ENCODE data around the gene TMEM167B.

Gene TMEM167B

GRCh38 chr1:109115685-109116084 is 25.1 kb downstream of the TMEM167B start:
- no peak for TF ChIP-seq CTCF (IDR thresholded peaks at IDR 0.05; ENCODE audit: insufficient read depth, low read length, poor library complexity, severe bottlenecking)
- TF ChIP-seq EZH2phosphoT487 (conservative IDR thresholded peaks at IDR 0.05; ENCODE audit: low read length), result no peak
- no peak overlapping the region for H3K9ac ChIP-seq (ENCODE audit: low read length)

GRCh38 chr1:109116286-109116685 is 25.7 kb downstream of the TMEM167B start:
- Histone ChIP-seq H3K27me3 (ENCODE audit: low read length) (no peaks in the 10 kb centered on the region), H3K27ac (ENCODE audit: low read depth, low read length) (no peak overlapping the region), H3K9me3 (ENCODE audit: insufficient read depth, low read length) (no peaks in the 10 kb centered on the region)

More at GRCh38 chr1:109115685-109116084, 25.1 kb downstream of the TMEM167B start:
- H2AFZ ChIP-seq (ENCODE audit: low read depth, low read length, severe bottlenecking), result no peak overlapping the region
- H3F3A ChIP-seq (ENCODE audit: insufficient read depth), result peaks cover 12% of the 10 kb centered on the region; the same call in 1 of the 2 replicates
- H3K79me2 ChIP-seq (ENCODE audit: insufficient read depth, low read length), result no peaks in the 10 kb centered on the region
- no peak overlapping the region for H3K27ac ChIP-seq (ENCODE audit: low read depth, low read length)
- no peaks in the 10 kb centered on the region for H3K27me3 ChIP-seq (ENCODE audit: low read length)
- H4K20me1 ChIP-seq (ENCODE audit: low read depth, low read length), result no peaks in the 10 kb centered on the region
- H3K4me3 ChIP-seq (ENCODE audit: insufficient read depth, low read length, poor library complexity, severe bottlenecking), result no peak overlapping the region
- H3K9me2 ChIP-seq (replicated peaks; ENCODE audit: insufficient read depth, low read length), result no peaks in the 10 kb centered on the region
- H3K4me2 ChIP-seq (ENCODE audit: low read depth, low read length, poor library complexity, severe bottlenecking), result no peak overlapping the region
- H3K9me3 ChIP-seq (ENCODE audit: insufficient read depth, low read length), result no peaks in the 10 kb centered on the region
- H3K36me3 ChIP-seq (ENCODE audit: low read length), result no peaks in the 10 kb centered on the region

GRCh38 chr1:109118089-109118488 is 27.5 kb downstream of the TMEM167B start:
- no peak overlapping the region for H3K9ac ChIP-seq (ENCODE audit: low read length)
- H3K27ac ChIP-seq (ENCODE audit: low read depth, low read length), result no peak overlapping the region
- no peaks in the 10 kb centered on the region for H3K9me3 ChIP-seq (ENCODE audit: insufficient read depth, low read length)
- H3K36me3 ChIP-seq (ENCODE audit: low read length), result no peaks in the 10 kb centered on the region
- H3F3A ChIP-seq (ENCODE audit: insufficient read depth), result 0 out of 2 replicates have a peak, but pooled peaks cover under 1% of the 10 kb centered on the region
- no peaks in the 10 kb centered on the region for H3K9me2 ChIP-seq (replicated peaks; ENCODE audit: insufficient read depth, low read length)
- TF ChIP-seq EZH2phosphoT487 (conservative IDR thresholded peaks at IDR 0.05; ENCODE audit: low read length) (no peak), CTCF (IDR thresholded peaks at IDR 0.05; ENCODE audit: insufficient read depth, low read length, poor library complexity, severe bottlenecking) (no peak)
- no peak overlapping the region for H3K4me2 ChIP-seq (ENCODE audit: low read depth, low read length, poor library complexity, severe bottlenecking)
- no peaks in the 10 kb centered on the region for H3K27me3 ChIP-seq (ENCODE audit: low read length)
- no peak overlapping the region for H3K4me3 ChIP-seq (ENCODE audit: insufficient read depth, low read length, poor library complexity, severe bottlenecking)
- no peaks in the 10 kb centered on the region for H4K20me1 ChIP-seq (ENCODE audit: low read depth, low read length)
- H2AFZ ChIP-seq (ENCODE audit: low read depth, low read length, severe bottlenecking), result no peak overlapping the region
- H3K79me2 ChIP-seq (ENCODE audit: insufficient read depth, low read length), result no peaks in the 10 kb centered on the region

More at GRCh38 chr1:109116286-109116685, 25.7 kb downstream of the TMEM167B start:
- Histone ChIP-seq H3F3A (ENCODE audit: insufficient read depth) (peaks cover 12% of the 10 kb centered on the region; the same call in 1 of the 2 replicates), H3K79me2 (ENCODE audit: insufficient read depth, low read length) (no peaks in the 10 kb centered on the region), H3K36me3 (ENCODE audit: low read length) (no peaks in the 10 kb centered on the region), H3K4me2 (ENCODE audit: low read depth, low read length, poor library complexity, severe bottlenecking) (no peak overlapping the region), H2AFZ (ENCODE audit: low read depth, low read length, severe bottlenecking) (no peak overlapping the region), H3K4me3 (ENCODE audit: insufficient read depth, low read length, poor library complexity, severe bottlenecking) (no peak overlapping the region), H3K9me2 (replicated peaks; ENCODE audit: insufficient read depth, low read length) (no peaks in the 10 kb centered on the region), H3K9ac (ENCODE audit: low read length) (no peak overlapping the region), H4K20me1 (ENCODE audit: low read depth, low read length) (no peaks in the 10 kb centered on the region)
- TF ChIP-seq CTCF (IDR thresholded peaks at IDR 0.05; ENCODE audit: insufficient read depth, low read length, poor library complexity, severe bottlenecking), result no peak
- no peak for TF ChIP-seq EZH2phosphoT487 (conservative IDR thresholded peaks at IDR 0.05; ENCODE audit: low read length)

Data from SU-DHL-6 (cell line).